Activated CD4-positive, alpha-beta memory T cell treated with anti-CD3 and anti-CD28 coated beads, Interleukin-2, amount 10 ng/mL, durations not matched to agents 7 days and 5 days (primary cell): ENCODE data around the gene FRMPD4. TPM values are rescaled to one million over a fixed set of nuclear protein-coding genes. Genes with fewer than 3 reads are reported as not detected.

Experiments used
- CTCF ChIA-PET: fragments of 350-600 bp; sonication (Branson Sonifier 250); formaldehyde crosslinking; loops from one replicate; lab custom pipeline; 2021; ENCODE audit warnings: antibody characterized with exemption, inconsistent platforms; lab: Charles Lee
- POLR2A ChIA-PET: fragments of 350-600 bp; sonication (Branson Sonifier 250); formaldehyde crosslinking; loops from one replicate; lab custom pipeline; 2021; ENCODE audit warnings: antibody characterized with exemption; lab: Charles Lee
- DNase-seq: peaks from one replicate; pipeline ENCODE4 v3.0.0-alpha.2; 2020
- H3K27ac Mint-ChIP-seq: one replicate; pipeline ENCODE4 v1.8.0; 2021; ENCODE audit warnings: mild to moderate bottlenecking, mixed read lengths
- H3K27me3 Mint-ChIP-seq: one replicate; pipeline ENCODE4 v1.8.0; 2021; ENCODE audit warnings: mixed read lengths
- H3K36me3 Mint-ChIP-seq: one replicate; pipeline ENCODE4 v1.8.0; 2021; ENCODE audit warnings: low read depth, mixed read lengths
- H3K4me1 Mint-ChIP-seq: one replicate; pipeline ENCODE4 v1.8.0; 2021; ENCODE audit warnings: mixed read lengths
- H3K4me3 Mint-ChIP-seq: one replicate; pipeline ENCODE4 v1.8.0; 2021; ENCODE audit warnings: mild to moderate bottlenecking, mixed read lengths
- H3K9me3 Mint-ChIP-seq: one replicate; pipeline ENCODE4 v1.8.0; 2021; ENCODE audit warnings: mixed read lengths
- total RNA-seq, 2 experiments: library from RNA; stranded (reverse); gene quantifications; one replicate each; pipeline ENCODE4 v1.2.3, GENCODE V29; 2021

The FRMPD4 gene
- total RNA-seq, 2 experiments from 2014 or later: not detected

- no peaks in the 10 kb centered on the region for H3K27me3 Mint-ChIP-seq
- no peaks in the 10 kb centered on the region for H3K36me3 Mint-ChIP-seq
- no peaks in the 10 kb centered on the region for H3K9me3 Mint-ChIP-seq
- ChIA-PET POLR2A (no interaction called here), CTCF (no interaction called here)
- no peak overlapping the region for H3K4me3 Mint-ChIP-seq
- H3K27ac Mint-ChIP-seq: no peak overlapping the region
- no peaks in the 10 kb centered on the region for H3K4me1 Mint-ChIP-seq
- no peak for DNase-seq
Observed at GRCh38 chrX:12411831-12412230, 273.6 kb downstream of the FRMPD4 start.

- ChIA-PET POLR2A (no interaction called here), CTCF (no interaction called here)
- Mint-ChIP-seq H3K4me3 (no peak overlapping the region), H3K27me3 (no peaks in the 10 kb centered on the region), H3K4me1 (no peaks in the 10 kb centered on the region), H3K9me3 (no peaks in the 10 kb centered on the region), H3K36me3 (no peaks in the 10 kb centered on the region), H3K27ac (no peak overlapping the region)
- DNase-seq: no peak
Observed at GRCh38 chrX:12412561-12412960, 274.3 kb downstream of the FRMPD4 start.

GRCh38 chrX:12419591-12419990 lies 281.3 kb downstream of the FRMPD4 start:
- Mint-ChIP-seq H3K9me3 (no peaks in the 10 kb centered on the region), H3K36me3 (no peaks in the 10 kb centered on the region), H3K27ac (no peak overlapping the region), H3K4me1 (no peaks in the 10 kb centered on the region), H3K27me3 (no peaks in the 10 kb centered on the region), H3K4me3 (no peak overlapping the region)
- DNase-seq: no peak
- CTCF ChIA-PET: no interaction called here
- POLR2A ChIA-PET: no interaction called here

GRCh38 chrX:12421918-12422317 lies 283.6 kb downstream of the FRMPD4 start:
- DNase-seq: no peak
- no peaks in the 10 kb centered on the region for H3K27me3 Mint-ChIP-seq
- H3K27ac Mint-ChIP-seq: no peak overlapping the region
- no peaks in the 10 kb centered on the region for H3K4me1 Mint-ChIP-seq
- ChIA-PET CTCF (no interaction called here), POLR2A (no interaction called here)
- no peaks in the 10 kb centered on the region for H3K36me3 Mint-ChIP-seq
- H3K9me3 Mint-ChIP-seq: no peaks in the 10 kb centered on the region
- no peak overlapping the region for H3K4me3 Mint-ChIP-seq

GRCh38 chrX:12423346-12423745 lies 285.1 kb downstream of the FRMPD4 start:
- CTCF ChIA-PET: no interaction called here
- POLR2A ChIA-PET: no interaction called here
- Mint-ChIP-seq H3K9me3 (no peaks in the 10 kb centered on the region), H3K36me3 (no peaks in the 10 kb centered on the region), H3K4me3 (no peak overlapping the region), H3K4me1 (no peaks in the 10 kb centered on the region), H3K27ac (no peak overlapping the region), H3K27me3 (no peaks in the 10 kb centered on the region)
- no peak for DNase-seq

GRCh38 chrX:12425496-12425895 lies 287.2 kb downstream of the FRMPD4 start:
- H3K36me3 Mint-ChIP-seq: no peaks in the 10 kb centered on the region

GRCh38 chrX:12426420-12426819 lies 288.1 kb downstream of the FRMPD4 start:
- no peak for DNase-seq
- Mint-ChIP-seq H3K27me3 (no peaks in the 10 kb centered on the region), H3K4me3 (no peak overlapping the region), H3K27ac (no peak overlapping the region), H3K9me3 (no peaks in the 10 kb centered on the region), H3K4me1 (no peaks in the 10 kb centered on the region), H3K36me3 (no peaks in the 10 kb centered on the region)
- POLR2A ChIA-PET: no interaction called here
- CTCF ChIA-PET: no interaction called here

More at GRCh38 chrX:12425496-12425895, 287.2 kb downstream of the FRMPD4 start:
- no peak for DNase-seq
- Mint-ChIP-seq H3K4me1 (no peaks in the 10 kb centered on the region), H3K4me3 (no peak overlapping the region), H3K27me3 (no peaks in the 10 kb centered on the region), H3K9me3 (no peaks in the 10 kb centered on the region), H3K27ac (no peak overlapping the region)
- ChIA-PET CTCF (no interaction called here), POLR2A (no interaction called here)

- H3K36me3 Mint-ChIP-seq: no peaks in the 10 kb centered on the region
- DNase-seq: no peak
- no peaks in the 10 kb centered on the region for H3K9me3 Mint-ChIP-seq
- H3K27ac Mint-ChIP-seq: no peak overlapping the region
- ChIA-PET POLR2A (no interaction called here), CTCF (no interaction called here)
- no peaks in the 10 kb centered on the region for H3K27me3 Mint-ChIP-seq
- peaks cover 1% of the 10 kb centered on the region for H3K4me1 Mint-ChIP-seq
- H3K4me3 Mint-ChIP-seq: no peak overlapping the region
Observed at GRCh38 chrX:12434493-12434892, 296.2 kb downstream of the FRMPD4 start.

GRCh38 chrX:12439416-12439815 lies 301.1 kb downstream of the FRMPD4 start:
- no peaks in the 10 kb centered on the region for H3K9me3 Mint-ChIP-seq
- POLR2A ChIA-PET: no interaction called here
- CTCF ChIA-PET: no interaction called here
- no peak overlapping the region for H3K27ac Mint-ChIP-seq
- no peak for DNase-seq
- H3K4me1 Mint-ChIP-seq: peaks cover 6% of the 10 kb centered on the region
- H3K36me3 Mint-ChIP-seq: no peaks in the 10 kb centered on the region
- no peak overlapping the region for H3K4me3 Mint-ChIP-seq
- no peaks in the 10 kb centered on the region for H3K27me3 Mint-ChIP-seq

GRCh38 chrX:12440246-12440645 lies 302.0 kb downstream of the FRMPD4 start:
- Mint-ChIP-seq H3K4me3 (no peak overlapping the region), H3K4me1 (peaks cover 6% of the 10 kb centered on the region), H3K36me3 (no peaks in the 10 kb centered on the region), H3K9me3 (no peaks in the 10 kb centered on the region), H3K27me3 (no peaks in the 10 kb centered on the region), H3K27ac (no peak overlapping the region)
- ChIA-PET CTCF (no interaction called here), POLR2A (no interaction called here)
- no peak for DNase-seq

- Mint-ChIP-seq H3K27ac (no peak overlapping the region), H3K9me3 (no peaks in the 10 kb centered on the region), H3K27me3 (no peaks in the 10 kb centered on the region), H3K4me3 (no peak overlapping the region), H3K36me3 (no peaks in the 10 kb centered on the region), H3K4me1 (peaks cover 6% of the 10 kb centered on the region)
- ChIA-PET CTCF (no interaction called here), POLR2A (no interaction called here)
- no peak for DNase-seq
Observed at GRCh38 chrX:12441381-12442128, 303.3 kb downstream of the FRMPD4 start.

- H3K4me3 Mint-ChIP-seq: no peak overlapping the region
- H3K36me3 Mint-ChIP-seq: no peaks in the 10 kb centered on the region
- H3K9me3 Mint-ChIP-seq: no peaks in the 10 kb centered on the region
- CTCF ChIA-PET: no interaction called here
- DNase-seq: no peak
- H3K27me3 Mint-ChIP-seq: no peaks in the 10 kb centered on the region
- H3K27ac Mint-ChIP-seq: no peak overlapping the region
- H3K4me1 Mint-ChIP-seq: peaks cover 5% of the 10 kb centered on the region
- POLR2A ChIA-PET: no interaction called here
Observed at GRCh38 chrX:12443534-12444098, 305.3 kb downstream of the FRMPD4 start.

GRCh38 chrX:12446342-12447075 lies 308.2 kb downstream of the FRMPD4 start:
- H3K9me3 Mint-ChIP-seq: no peaks in the 10 kb centered on the region
- POLR2A ChIA-PET: no interaction called here
- CTCF ChIA-PET: no interaction called here

More at GRCh38 chrX:12446342-12447075, 308.2 kb downstream of the FRMPD4 start:
- Mint-ChIP-seq H3K4me1 (peaks cover 5% of the 10 kb centered on the region), H3K27me3 (no peaks in the 10 kb centered on the region), H3K27ac (no peak overlapping the region), H3K36me3 (no peaks in the 10 kb centered on the region), H3K4me3 (no peak overlapping the region)
- DNase-seq: no peak
